Measurements from ENCODE around the gene PRSS27. TPM values are rescaled to one million over a fixed set of nuclear protein-coding genes. Genes with fewer than 3 reads are reported as not detected.

The PRSS27 gene
- total RNA-seq, 4 donors from 2014 or later: 0.49 to 0.55 TPM; not detected in 2

- Histone ChIP-seq H3K27ac (peak overlapping the region; percentile 21 to 73 (median 63)), H3K9me3 (no peaks in the 10 kb centered on the region), H3K4me3 (peak overlapping the region; percentile 57 to 86 (median 66)), H3K36me3 (no peaks in the 10 kb centered on the region), H3K27me3 (peaks cover 0 to 5% (median under 1%) of the 10 kb centered on the region in 3 donors), H3K4me1 (peaks cover 8 to 25% of the 10 kb centered on the region in 2 donors)
- ATAC-seq: peak; percentile 86 to 89
- in situ Hi-C loops (cut with MboI; ENCODE audit: low sequenced_read_pairs in 4 of 4) (no loop called here), intact Hi-C loops (cut with DNase I; ENCODE audit: low total_unique reads) (loop anchor here (1.0 kb wide), 1 partner anchor 39 kb away; the partner anchor contains the start of gene KCTD5)
- TF ChIP-seq POLR2A (IDR thresholded peaks at IDR 0.05) (no peak), CTCF (IDR thresholded peaks at IDR 0.05 in 4 of 5, conservative IDR thresholded peaks at IDR 0.05 in 1 of 5) (peak; percentile 37 to 99 (median 62))
- DNase-seq: peak; percentile 49 to 71
These were observed 952 bp upstream of the PRSS27 start for GRCh38 chr16:2720719-2721633.

DNA sequence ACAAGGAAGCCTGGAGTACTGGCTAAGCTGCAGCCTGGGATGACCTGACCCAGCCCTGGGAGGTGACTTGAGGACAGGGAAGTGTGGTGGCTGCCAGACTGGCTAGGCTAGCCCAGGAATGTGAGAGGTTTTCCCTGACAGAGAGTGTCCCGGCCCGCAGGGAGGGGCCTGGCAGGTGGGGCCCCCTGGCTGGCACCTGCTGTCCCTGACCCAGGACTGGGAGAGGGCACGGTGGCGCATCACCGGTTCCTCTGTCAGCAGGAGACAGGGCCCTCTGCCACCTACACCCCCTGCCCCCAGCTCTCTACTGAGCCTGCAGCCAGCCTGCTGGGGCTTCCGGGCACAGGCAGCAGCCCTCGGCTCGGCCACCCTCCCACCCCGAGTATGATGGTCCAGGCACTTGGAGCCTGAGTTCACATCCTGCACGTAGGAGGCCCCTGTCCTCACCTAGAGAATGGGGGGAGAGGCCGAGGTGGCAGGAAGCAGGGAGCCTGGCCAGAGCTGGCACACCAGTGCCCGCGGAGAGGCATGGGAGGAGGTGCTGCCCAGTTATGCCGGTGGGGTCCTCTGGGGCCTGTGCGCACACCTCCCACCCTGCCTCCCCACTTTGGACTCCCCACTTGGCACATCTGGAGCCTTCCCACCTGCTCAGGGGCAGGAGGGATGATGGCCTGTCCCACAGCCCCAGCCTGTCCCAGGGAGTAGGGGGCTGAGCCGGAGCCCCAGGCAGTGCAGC, 528 bp downstream of the PRSS27 start:
- in situ Hi-C loops (cut with MboI; ENCODE audit: low sequenced_read_pairs in 4 of 4): no loop called here
- Histone ChIP-seq H3K36me3 (no peaks in the 10 kb centered on the region), H3K27me3 (peaks cover 0 to 14% (median 5%) of the 10 kb centered on the region in 3 donors), H3K9me3 (no peaks in the 10 kb centered on the region), H3K4me3 (no peak overlapping the region), H3K4me1 (peaks cover 8 to 25% of the 10 kb centered on the region in 2 donors), H3K27ac (no peak overlapping the region)
- peak; percentile 20 to 69 for DNase-seq
- intact Hi-C loops (cut with DNase I; ENCODE audit: low total_unique reads): loop anchor here (2.0 kb wide), 1 partner anchor 17 kb away; no protein-coding TSS in a partner anchor
- ATAC-seq: peak in 1 of 2 donors; percentile 64
- TF ChIP-seq CTCF (IDR thresholded peaks at IDR 0.05 in 4 of 5, conservative IDR thresholded peaks at IDR 0.05 in 1 of 5) (no peak), POLR2A (IDR thresholded peaks at IDR 0.05) (no peak)

GRCh38 chr16:2717383-2718263, 2.4 kb downstream of the PRSS27 start:
- DNase-seq (no peak), ATAC-seq (no peak)
- no peak overlapping the region for H3K4me3 ChIP-seq
- no peaks in the 10 kb centered on the region for H3K36me3 ChIP-seq
- no peaks in the 10 kb centered on the region for H3K9me3 ChIP-seq
- H3K4me1 ChIP-seq: peaks cover 8 to 25% of the 10 kb centered on the region in 2 donors
- H3K27ac ChIP-seq: no peak overlapping the region
- in situ Hi-C loops (cut with MboI; ENCODE audit: low sequenced_read_pairs in 4 of 4) (no loop called here), intact Hi-C loops (cut with DNase I; ENCODE audit: low total_unique reads) (loop anchor here (2.0 kb wide), 1 partner anchor 15 kb away; no protein-coding TSS in a partner anchor)
- TF ChIP-seq POLR2A (IDR thresholded peaks at IDR 0.05) (no peak), CTCF (IDR thresholded peaks at IDR 0.05 in 4 of 5, conservative IDR thresholded peaks at IDR 0.05 in 1 of 5) (no peak)
- peaks cover 0 to 14% (median 5%) of the 10 kb centered on the region in 3 donors for H3K27me3 ChIP-seq

DNA sequence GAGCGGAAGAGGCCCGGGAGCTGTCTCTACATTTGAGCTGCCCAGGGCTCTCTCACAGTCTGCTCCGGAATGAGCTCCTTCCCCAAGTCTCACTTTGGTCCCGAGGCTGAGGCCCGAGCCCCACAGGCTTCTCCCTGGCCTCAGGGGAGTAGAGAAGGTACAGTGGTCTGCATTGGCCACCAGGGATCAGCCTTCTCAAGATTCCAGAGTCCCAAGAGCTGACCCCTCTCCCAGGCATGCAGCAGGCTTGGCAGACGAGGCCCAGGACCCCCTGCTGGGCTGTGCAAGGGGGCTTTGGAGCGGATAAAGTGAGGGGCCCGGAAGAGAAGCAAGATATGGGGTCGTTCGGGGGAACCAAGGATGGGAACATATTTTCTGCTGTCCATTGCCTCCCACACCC, 3.1 kb downstream of the PRSS27 start:
- intact Hi-C loops (cut with DNase I; ENCODE audit: low total_unique reads) (no loop called here), in situ Hi-C loops (cut with MboI; ENCODE audit: low sequenced_read_pairs in 4 of 4) (no loop called here)
- Histone ChIP-seq H3K27me3 (peaks cover 0 to 14% (median 5%) of the 10 kb centered on the region in 3 donors), H3K9me3 (no peaks in the 10 kb centered on the region), H3K36me3 (no peaks in the 10 kb centered on the region), H3K4me1 (peaks cover 8 to 25% of the 10 kb centered on the region in 2 donors), H3K27ac (no peak overlapping the region), H3K4me3 (no peak overlapping the region)
- TF ChIP-seq POLR2A (IDR thresholded peaks at IDR 0.05): no peak
- TF ChIP-seq CTCF (IDR thresholded peaks at IDR 0.05 in 4 of 5, conservative IDR thresholded peaks at IDR 0.05 in 1 of 5): no peak
- DNase-seq: no peak
- no peak for ATAC-seq
